T1000 (cell line): ENCODE data around the gene DBI.
"Not testable (repeated sequence)": the region's sequence is repeated elsewhere in the genome, so short reads cannot be mapped to it uniquely, and the experiment has no call there.

Experiments
- DNase-seq: peaks from one replicate; lab custom pipeline; 2025; ENCODE audit warnings: mixed read lengths; lab: John Stamatoyannopoulos, UW

DBI gene

DNA sequence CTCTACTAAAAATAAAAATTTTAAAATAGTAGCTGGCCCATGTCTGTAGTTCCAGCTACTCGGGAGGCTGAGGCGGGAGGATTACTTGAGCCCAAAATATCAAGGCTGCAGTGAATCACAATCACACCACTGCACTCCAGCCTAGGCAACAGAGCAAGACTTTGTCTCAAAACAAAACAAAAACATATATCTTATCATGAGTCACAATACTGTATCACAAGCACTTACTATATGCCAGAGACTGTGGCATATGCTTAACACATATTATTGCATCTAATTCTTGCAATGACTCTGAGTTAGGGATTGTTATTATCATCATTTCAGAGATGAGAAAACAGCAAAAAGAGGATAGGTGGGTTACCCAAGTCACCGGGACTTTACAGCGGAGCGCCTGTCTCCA, 35.3 kb downstream of the DBI start:
- no peak for DNase-seq

DNA sequence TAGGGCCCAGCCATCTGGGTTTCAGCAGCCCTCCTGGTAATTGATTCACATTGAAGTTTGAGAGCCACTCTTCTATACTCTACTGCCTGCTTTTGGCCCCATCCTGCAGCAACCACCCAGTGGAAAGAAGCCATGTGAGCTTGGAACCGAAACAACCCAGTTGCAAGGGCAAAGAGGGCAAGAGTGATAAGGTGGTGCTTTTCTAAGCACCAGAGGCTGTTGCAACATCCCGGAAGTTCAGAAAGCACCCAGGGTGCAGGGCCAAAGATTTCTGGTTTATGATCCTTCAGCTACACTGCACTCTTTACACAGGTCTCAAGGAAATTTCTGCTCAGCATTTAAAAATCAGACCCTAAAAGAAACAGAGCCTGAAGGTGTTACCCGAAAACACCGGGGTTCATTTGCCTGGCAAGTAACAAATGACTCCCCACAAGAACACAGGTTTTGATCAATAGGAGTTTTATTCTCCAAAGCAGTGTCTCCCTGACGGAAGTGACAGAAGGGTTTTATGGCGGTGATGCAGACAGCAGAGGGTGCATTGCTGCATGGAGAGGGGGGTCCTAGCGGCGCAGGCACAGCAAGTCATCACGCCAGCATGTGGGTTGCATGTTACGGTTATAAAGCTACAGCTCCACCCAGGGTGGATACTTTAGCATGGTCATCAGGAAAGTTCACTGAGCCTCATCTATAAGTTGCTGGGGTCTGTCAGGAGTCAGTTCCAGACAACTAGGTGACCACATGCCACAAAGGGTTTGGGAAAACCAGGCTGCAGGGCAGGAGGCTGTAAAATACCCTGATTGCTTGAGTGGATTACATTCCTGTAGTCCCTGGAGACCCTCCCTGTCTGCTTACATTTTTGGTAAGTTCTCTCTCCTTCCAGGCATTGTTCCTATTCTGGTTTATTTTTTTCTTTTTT, 36.1 kb downstream of the DBI start:
- no peak for DNase-seq

DNA sequence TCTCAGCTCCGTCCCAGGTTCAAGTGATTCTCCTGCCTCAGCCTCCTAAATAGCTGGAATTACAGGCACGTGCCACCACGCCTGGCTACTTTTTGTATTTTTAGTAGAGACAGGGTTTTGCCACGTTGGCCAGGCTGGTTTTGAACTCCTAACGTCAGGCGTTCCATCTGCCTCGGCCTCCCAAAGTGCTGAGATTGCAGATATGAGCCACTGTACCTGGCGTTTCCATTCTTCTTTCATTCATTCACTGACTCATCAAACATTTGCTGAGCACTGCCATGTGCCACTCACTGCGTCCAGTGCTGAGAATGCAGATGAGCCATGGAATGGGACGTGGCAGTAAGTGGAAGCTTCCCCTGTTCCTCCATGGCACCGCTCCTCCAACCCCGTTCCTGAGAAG, 36.8 kb downstream of the DBI start:
- DNase-seq: not testable (repeated sequence)

DNA sequence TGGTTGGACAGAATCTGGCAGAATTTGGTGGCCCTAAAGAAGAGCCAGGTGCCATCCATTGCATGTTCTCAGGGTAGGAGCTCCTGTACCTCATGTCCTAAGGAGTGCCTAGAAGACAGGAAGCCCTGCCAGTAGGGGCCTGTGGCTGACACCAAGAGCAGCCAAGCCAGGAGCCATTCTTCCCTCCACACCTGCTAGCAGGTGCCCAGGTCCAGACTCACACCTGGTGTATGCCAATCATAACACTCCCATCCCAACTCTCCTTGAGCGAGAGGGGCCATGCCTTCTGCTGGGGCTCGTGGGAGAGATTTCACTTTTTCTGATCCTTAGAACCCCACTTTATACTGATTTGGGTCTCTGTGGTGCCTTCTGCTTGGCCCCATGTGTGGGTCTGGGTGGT, 38.4 kb downstream of the DBI start:
- no peak for DNase-seq

DNA sequence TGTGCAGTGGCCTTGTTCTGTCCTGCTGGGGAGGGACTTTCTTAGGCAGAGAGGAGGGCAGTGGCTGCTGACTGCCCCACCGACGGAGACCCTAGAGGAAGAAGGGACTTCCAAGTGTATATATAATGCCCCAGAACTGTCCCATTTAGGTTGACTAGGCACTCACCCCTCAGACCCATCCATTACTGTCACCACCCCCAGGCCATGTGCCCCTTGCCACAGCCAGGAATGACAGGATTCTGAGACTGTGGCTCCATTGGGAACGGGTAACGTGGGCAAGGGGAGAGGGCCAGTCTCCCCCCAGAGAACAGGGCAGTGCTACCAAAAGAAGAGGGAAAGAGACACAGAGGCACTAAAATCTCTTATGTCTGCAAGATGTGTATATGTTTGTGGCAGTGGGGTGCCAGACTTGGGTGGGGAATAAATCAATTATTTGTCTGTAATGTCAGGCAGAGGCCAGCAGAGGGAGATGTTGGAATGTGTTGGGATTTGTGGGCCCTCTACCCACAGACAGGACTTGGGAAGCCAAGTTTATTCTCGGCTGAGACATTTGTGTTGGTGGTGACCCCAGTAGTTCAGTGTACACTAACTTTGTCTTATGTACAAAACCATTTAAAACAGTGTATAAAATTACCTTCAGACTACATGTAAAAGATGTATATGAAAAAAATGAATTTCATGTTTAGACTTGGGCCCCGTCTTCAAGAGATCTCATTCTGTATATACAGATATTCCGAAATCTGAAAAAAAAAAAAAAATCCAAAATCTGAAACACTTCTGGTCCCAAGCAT, 40.8 kb downstream of the DBI start:
- no peak for DNase-seq

DNA sequence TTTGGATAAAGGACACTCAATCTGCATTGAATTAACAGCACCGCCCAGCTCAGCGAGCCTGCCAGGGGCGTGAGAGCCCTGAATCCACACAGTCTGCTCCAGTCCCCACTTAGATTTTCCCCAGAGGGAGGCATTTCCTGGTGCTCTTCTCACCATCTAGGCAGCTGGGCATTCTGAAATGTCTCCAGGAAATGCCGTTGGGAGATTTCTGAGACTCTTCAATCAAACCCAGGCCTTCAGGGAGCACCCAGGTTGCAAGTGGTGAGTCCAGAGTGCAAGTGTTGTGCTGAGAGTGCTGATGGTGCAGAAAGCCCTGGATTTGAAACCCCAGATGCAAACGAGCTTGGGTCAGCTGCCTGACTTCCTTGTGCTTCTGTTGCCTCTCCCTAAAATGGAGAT, 41.4 kb downstream of the DBI start:
- DNase-seq: no peak

DNA sequence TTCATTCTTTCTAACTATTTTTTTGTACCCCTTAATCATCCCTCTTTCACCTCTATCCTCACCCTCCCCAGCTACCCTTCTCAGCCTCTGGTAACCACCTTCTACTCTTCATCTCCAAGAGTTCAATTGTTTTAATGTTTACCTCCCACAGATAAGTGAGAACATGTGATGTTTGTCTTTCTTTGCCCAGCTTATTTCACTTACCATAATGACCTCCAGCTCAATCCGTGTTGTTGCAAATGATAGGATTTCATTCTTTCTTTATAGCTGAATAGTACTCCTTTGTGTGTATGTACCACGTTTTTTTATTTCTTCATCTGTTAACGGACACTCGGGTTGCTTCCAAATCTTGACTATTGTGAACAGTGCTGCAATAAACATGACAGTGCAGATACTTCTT, 42.7 kb downstream of the DBI start:
- no peak for DNase-seq

DNA sequence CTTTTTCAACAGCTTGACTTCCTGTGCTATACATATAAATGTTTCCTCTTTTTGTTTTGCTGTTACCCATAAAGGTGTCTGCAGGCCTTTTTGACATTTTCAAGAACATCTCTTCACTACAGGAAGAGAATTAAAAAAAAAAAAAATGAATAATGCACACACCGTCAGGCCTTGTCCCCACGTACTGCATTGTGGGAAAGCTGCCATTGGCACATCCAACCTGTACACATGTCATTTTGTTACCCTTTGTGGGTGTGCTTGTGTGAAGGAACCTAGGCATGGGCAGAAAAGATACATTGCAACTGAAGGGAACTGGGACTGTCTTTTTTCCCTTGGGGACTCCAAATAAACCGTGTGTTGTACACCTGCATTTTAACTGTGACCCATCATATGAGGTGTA, 48.1 kb downstream of the DBI start:
- DNase-seq: no peak

DNA sequence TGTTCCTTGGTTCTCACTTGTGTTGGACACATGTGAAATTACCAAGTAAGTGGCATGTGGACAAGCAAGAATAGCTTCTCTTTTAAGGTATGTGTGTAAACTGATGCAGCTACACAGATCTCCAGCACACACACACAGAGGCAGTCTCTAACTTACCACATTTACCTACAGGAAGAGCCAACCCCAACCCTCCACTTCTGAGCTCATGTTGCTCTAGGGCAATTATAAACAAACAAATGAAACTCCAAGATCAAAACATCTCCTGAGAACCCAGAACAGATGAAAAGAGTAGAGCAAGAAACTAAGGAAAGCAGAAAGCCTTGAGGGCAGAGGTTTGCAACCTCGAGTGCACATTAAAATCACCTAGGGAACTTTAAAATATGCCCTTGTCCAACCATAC, 48.9 kb downstream of the DBI start:
- no peak for DNase-seq

DNA sequence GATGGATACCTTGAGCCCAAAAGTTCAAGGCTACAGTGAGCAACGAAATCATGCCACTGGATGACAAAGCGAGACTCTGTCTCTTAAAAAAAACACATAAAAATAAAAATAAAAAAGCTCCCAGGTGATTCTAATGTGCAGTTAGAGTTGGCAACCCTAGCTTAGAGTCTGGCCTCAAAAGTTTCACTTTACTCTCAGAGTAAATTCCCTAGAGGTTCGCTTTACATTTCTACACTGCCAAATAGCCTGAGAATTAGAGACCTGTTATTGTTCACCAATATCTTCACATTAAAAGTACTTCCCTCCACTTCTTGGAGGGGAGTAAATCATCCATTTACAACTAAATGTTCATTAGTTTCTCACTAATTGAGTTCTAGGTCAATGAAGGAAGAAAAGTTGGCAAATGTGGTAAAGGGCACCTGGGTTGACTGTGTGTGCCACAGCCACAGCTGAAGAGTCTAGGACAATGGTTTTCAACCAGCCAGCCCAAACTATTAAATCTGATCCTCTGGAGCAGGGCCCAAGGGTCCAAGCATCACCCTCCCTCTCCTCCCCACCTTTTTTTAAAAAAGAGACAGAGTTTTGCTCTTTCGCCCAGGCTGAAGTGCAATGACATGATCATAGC, 49.6 kb downstream of the DBI start:
- DNase-seq: no peak

DNA sequence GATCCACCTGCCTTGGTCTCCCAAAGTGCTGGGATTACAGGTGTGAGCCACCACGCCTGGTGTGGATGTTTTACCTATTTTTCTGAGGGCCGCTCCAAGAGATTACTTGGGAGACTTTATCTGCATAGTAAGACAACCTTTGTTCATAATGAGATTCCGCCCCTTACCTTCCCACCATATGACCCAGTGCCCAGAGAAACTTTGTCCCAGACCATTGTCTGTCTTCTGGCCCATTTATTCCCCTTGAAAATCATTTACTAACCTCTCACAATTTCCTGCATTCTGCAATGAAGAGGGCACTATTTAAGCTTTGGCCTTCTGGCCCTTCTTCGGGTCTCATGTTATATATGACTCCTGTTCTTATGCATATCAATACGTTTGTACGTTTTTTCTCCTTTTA, 51.1 kb downstream of the DBI start:
- DNase-seq: no peak

DNA sequence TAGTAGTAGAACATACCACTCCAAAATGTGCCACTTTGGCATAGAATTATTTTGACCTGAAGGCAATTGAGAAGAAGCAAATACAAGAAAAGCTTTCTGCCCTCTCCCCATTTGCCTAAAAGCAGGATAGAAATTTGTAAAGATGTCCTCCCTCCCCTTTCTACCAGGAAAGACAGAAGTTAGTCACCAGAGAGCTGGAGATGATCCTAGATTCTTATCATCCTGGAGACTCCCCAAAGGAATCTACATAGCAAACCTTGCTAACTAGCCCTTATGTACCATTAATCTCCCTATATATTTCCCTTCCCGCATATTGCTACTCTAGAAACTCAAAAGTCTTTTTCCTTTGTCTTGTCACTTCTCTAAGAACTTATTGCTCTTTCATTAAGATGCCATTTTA, 52.3 kb downstream of the DBI start:
- DNase-seq: no peak

DNA sequence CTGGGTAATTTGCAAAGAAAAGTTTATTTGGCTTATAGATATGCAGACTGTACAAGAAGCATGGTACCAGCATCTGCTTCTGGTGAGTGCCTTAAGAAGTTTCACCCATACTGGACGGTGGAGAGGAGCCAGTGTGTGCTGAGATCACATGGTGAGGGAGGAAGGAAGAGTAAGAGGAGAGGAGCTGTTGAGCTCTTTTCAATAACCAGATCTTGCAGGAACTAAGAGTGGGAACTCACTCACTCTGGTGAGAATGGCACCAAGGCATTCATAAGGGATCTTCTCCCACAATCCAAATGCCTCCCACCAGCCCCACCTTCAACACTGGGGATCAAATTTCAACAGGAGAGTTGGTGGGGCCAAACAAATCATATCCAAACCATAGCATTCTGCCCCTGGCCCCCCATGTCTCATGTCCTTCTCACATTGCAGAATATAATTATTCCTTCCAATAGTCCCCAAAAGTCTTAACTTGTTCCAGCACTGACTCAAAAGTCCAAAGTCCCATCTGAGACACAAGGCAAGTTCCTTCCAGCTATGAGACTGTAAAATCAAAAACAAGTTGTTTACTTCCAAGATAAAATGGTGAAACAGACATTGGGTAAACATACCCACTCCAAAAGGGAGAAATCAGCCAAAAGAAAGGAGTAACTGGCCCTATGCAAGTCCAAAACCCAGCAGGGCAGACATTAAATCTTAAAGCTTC, 53.2 kb downstream of the DBI start:
- no peak for DNase-seq

DNA sequence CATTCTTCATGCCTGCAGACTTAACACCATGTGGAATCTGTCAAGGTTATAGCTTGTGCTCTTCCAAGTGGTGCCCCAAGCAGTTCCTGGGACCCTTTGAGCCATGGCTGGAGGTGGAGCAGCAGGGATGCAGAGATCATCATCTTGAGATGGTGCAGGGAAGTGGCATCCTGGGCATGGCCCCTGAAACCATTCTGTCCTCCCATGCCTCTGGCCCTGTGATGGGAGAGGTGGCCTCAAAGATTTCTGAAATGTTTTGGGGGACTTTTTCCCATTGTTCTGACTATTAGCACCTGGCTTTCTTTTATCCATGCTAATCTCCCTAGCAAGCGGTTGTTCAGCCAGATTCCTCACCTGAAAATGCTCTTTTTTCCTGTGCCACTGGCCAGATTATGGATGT, 54.5 kb downstream of the DBI start:
- no peak for DNase-seq

DNA sequence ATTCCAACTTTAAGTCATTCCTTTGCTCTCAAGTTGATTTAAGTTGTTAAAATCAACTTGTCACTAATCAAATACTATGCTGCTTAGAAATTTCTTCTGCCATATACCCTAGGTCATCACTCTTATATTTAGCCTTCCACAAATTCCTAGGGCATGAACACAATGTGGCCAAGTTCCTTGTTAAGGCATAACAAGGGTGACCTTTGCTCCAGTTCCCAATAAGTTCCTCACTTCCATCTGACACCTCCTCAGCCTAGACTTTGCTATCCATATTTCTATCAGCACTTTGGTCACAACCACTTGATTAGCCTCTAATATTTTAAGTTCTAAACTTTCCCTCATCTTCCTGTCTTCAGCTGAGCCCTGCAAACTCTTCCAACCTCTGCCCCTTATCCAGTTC, 55.0 kb downstream of the DBI start:
- no peak for DNase-seq
